ENCODE results near the gene HMGN3. TPM values are rescaled to one million over a fixed set of nuclear protein-coding genes. Genes with fewer than 3 reads are reported as not detected.

Gene HMGN3
- total RNA-seq, 1 experiment from 2014 or later = 246 TPM

- no TSS peak for BruUV-seq (replicated peaks)
- POLR2A ChIA-PET = no interaction called here
- no peaks in the 10 kb centered on the region for H3K9me3 Mint-ChIP-seq (ENCODE audit: unreplicated experiment)
- H3K4me3 ChIP-seq (ENCODE audit: low read depth, low read length) = no peak overlapping the region
- no peak for DNase-seq
- CTCF ChIA-PET = no interaction called here
- no peak for TF ChIP-seq CTCF (IDR thresholded peaks at IDR 0.05; ENCODE audit: insufficient read depth in 1 of 2, low read depth in 1 of 2, low read length in 1 of 2, severe bottlenecking in 1 of 2, unreplicated experiment in 1 of 2)
- H3K4me1 ChIP-seq = no peaks in the 10 kb centered on the region
- H3K4me3 Mint-ChIP-seq (ENCODE audit: unreplicated experiment) = no peak overlapping the region
- no peaks in the 10 kb centered on the region for H3K36me3 Mint-ChIP-seq (ENCODE audit: insufficient read depth, unreplicated experiment)
- no peaks in the 10 kb centered on the region for H3K27me3 ChIP-seq (replicated peaks; ENCODE audit: control insufficient read depth, insufficient read depth, low read length)
- intact Hi-C loops (cut with micrococcal nuclease; ENCODE audit: unreplicated experiment) = no loop called here
- H3K27ac Mint-ChIP-seq (ENCODE audit: unreplicated experiment) = no peak overlapping the region
- peaks cover 12% of the 10 kb centered on the region for H3K4me1 Mint-ChIP-seq (ENCODE audit: low read depth, unreplicated experiment)
- no peaks in the 10 kb centered on the region for H3K9me3 ChIP-seq
- no peaks in the 10 kb centered on the region for H3K36me3 ChIP-seq (ENCODE audit: control insufficient read depth, insufficient read depth, low read length)
- H3K27me3 Mint-ChIP-seq (ENCODE audit: insufficient read depth, unreplicated experiment) = no peaks in the 10 kb centered on the region
Measured at GRCh38 chr6:79168695-79168980, 65.8 kb downstream of the HMGN3 start.

GRCh38 chr6:79167931-79168694 lies 66.4 kb downstream of the HMGN3 start:
- no peaks in the 10 kb centered on the region for H3K27me3 Mint-ChIP-seq (ENCODE audit: insufficient read depth, unreplicated experiment)
- ChIA-PET CTCF (no interaction called here), POLR2A (no interaction called here)
- Histone ChIP-seq H3K36me3 (ENCODE audit: control insufficient read depth, insufficient read depth, low read length) (no peaks in the 10 kb centered on the region), H3K4me1 (no peaks in the 10 kb centered on the region), H3K27me3 (replicated peaks; ENCODE audit: control insufficient read depth, insufficient read depth, low read length) (no peaks in the 10 kb centered on the region), H3K4me3 (ENCODE audit: low read depth, low read length) (no peak overlapping the region), H3K9me3 (no peaks in the 10 kb centered on the region)
- no peaks in the 10 kb centered on the region for H3K9me3 Mint-ChIP-seq (ENCODE audit: unreplicated experiment)
- no TSS peak for BruUV-seq (replicated peaks)
- no peak overlapping the region for H3K27ac Mint-ChIP-seq (ENCODE audit: unreplicated experiment)
- intact Hi-C loops (cut with micrococcal nuclease; ENCODE audit: unreplicated experiment) = no loop called here
- no peak for DNase-seq
- TF ChIP-seq CTCF (IDR thresholded peaks at IDR 0.05; ENCODE audit: insufficient read depth in 1 of 2, low read depth in 1 of 2, low read length in 1 of 2, severe bottlenecking in 1 of 2, unreplicated experiment in 1 of 2) = no peak
- peaks cover 12% of the 10 kb centered on the region for H3K4me1 Mint-ChIP-seq (ENCODE audit: low read depth, unreplicated experiment)
- no peak overlapping the region for H3K4me3 Mint-ChIP-seq (ENCODE audit: unreplicated experiment)
- no peaks in the 10 kb centered on the region for H3K36me3 Mint-ChIP-seq (ENCODE audit: insufficient read depth, unreplicated experiment)

- Mint-ChIP-seq H3K4me3 (ENCODE audit: unreplicated experiment) (no peak overlapping the region), H3K36me3 (ENCODE audit: insufficient read depth, unreplicated experiment) (no peaks in the 10 kb centered on the region), H3K4me1 (ENCODE audit: low read depth, unreplicated experiment) (peaks cover 26% of the 10 kb centered on the region), H3K27ac (ENCODE audit: unreplicated experiment) (no peak overlapping the region), H3K27me3 (ENCODE audit: insufficient read depth, unreplicated experiment) (no peaks in the 10 kb centered on the region), H3K9me3 (ENCODE audit: unreplicated experiment) (no peaks in the 10 kb centered on the region)
- Histone ChIP-seq H3K9me3 (no peaks in the 10 kb centered on the region), H3K4me3 (ENCODE audit: low read depth, low read length) (no peak overlapping the region), H3K36me3 (ENCODE audit: control insufficient read depth, insufficient read depth, low read length) (no peaks in the 10 kb centered on the region), H3K4me1 (peaks cover 24% of the 10 kb centered on the region), H3K27me3 (replicated peaks; ENCODE audit: control insufficient read depth, insufficient read depth, low read length) (no peaks in the 10 kb centered on the region)
- no TSS peak for BruUV-seq (replicated peaks)
- DNase-seq = no peak
- ChIA-PET CTCF (no interaction called here), POLR2A (no interaction called here)
- intact Hi-C loops (cut with micrococcal nuclease; ENCODE audit: unreplicated experiment) = no loop called here
- no peak for TF ChIP-seq CTCF (IDR thresholded peaks at IDR 0.05; ENCODE audit: insufficient read depth in 1 of 2, low read depth in 1 of 2, low read length in 1 of 2, severe bottlenecking in 1 of 2, unreplicated experiment in 1 of 2)
Measured at GRCh38 chr6:79159846-79160245, 74.6 kb downstream of the HMGN3 start.

All from Caco-2 (cell line).